Bronchial smooth muscle cell (primary cell): ENCODE data around the gene CLDN9. TPM values are rescaled to one million over a fixed set of nuclear protein-coding genes. Genes with fewer than 3 reads are reported as not detected.

Experiments
- total RNA-seq: library from RNA; depleted of rRNA; stranded (reverse); fragments of >200 nt; gene quantifications from 2 replicates; pipeline ENCODE4 v1.2.1, GENCODE V29; 2014

The CLDN9 gene
- total RNA-seq, result under 0.01 TPM in 1 of 2 replicates, not detected in the other

GRCh38 chr16:3012828-3013420 lies at the start of gene CLDN9:
CLDN9 (plus strand) TSS chr16:3012923; CDS start chr16:3013363, 440 bp downstream.

GRCh38 chr16:2963723-2964474 lies 48.8 kb upstream of the CLDN9 start, which contains the start of gene KREMEN2:
KREMEN2 (plus strand) TSS chr16:2964275; CDS start chr16:2964521, 246 bp downstream.

GRCh38 chr16:2968738-2969544 lies 43.8 kb upstream of the CLDN9 start, which contains the start of gene PAQR4:
PAQR4 (plus strand) TSS chr16:2969348; CDS start chr16:2969675, 327 bp downstream.

GRCh38 chr16:2980227-2981176 lies 32.2 kb upstream of the CLDN9 start, which contains the start of gene PKMYT1:
PKMYT1 (minus strand) TSS chr16:2980446; CDS start chr16:2979657, 789 bp downstream.

GRCh38 chr16:3017794-3018506 lies 5.2 kb downstream of the CLDN9 start, which contains the start of gene CLDN6:
CLDN6 (minus strand) TSS chr16:3018183; CDS start chr16:3016021, 2,162 bp downstream.

GRCh38 chr16:3020247-3020603 lies 7.5 kb downstream of the CLDN9 start, which contains the start of gene TNFRSF12A:
TNFRSF12A (plus strand) TSS chr16:3020368; CDS start chr16:3020398, 30 bp downstream.

GRCh38 chr16:3023669-3024478 lies 11.2 kb downstream of the CLDN9 start, which contains the start of the genes HCFC1R1 and THOC6:
HCFC1R1 (minus strand) TSS chr16:3023942; CDS start chr16:3023941, 1 bp downstream.
THOC6 (plus strand) TSS chr16:3024035; CDS start chr16:3024327, 292 bp downstream.

GRCh38 chr16:3036726-3037315 lies 24.1 kb downstream of the CLDN9 start, which contains the start of gene BICDL2:
BICDL2 (minus strand) TSS chr16:3036944; CDS start chr16:3035496, 1,448 bp downstream.

GRCh38 chr16:3045758-3046640 lies 33.3 kb downstream of the CLDN9 start, which contains the start of gene MMP25:
MMP25 (plus strand) TSS chr16:3046561; CDS start chr16:3046918, 357 bp downstream.

Other genes starting within 250 kb of the CLDN9 start
- gene ELOB, start 235.6 kb upstream of the CLDN9 start, total RNA-seq, result 762 and 829 TPM in 2 replicates
- gene PRSS33, start 225.4 kb upstream of the CLDN9 start, total RNA-seq, result not detected in 2 replicates
- not detected in 2 replicates for gene PRSS41, start 214.5 kb upstream of the CLDN9 start, total RNA-seq
- gene PRSS21, start 195.7 kb upstream of the CLDN9 start, total RNA-seq, result 1.6 TPM in 1 of 2 replicates, not detected in the other
- 0.16 TPM in 1 of 2 replicates, not detected in the other for gene ZG16B, start 182.6 kb upstream of the CLDN9 start, total RNA-seq
- not detected in 2 replicates for gene PRSS22, start 154.8 kb upstream of the CLDN9 start, total RNA-seq
- gene FLYWCH2, start 129.7 kb upstream of the CLDN9 start, total RNA-seq, result 47.5 and 62.6 TPM in 2 replicates
- 38.0 and 47.9 TPM in 2 replicates for gene FLYWCH1, start 101.0 kb upstream of the CLDN9 start, total RNA-seq
- gene KREMEN2, start 48.6 kb upstream of the CLDN9 start, total RNA-seq, result under 0.01 TPM in 1 of 2 replicates, not detected in the other
- gene PAQR4, start 43.6 kb upstream of the CLDN9 start, total RNA-seq, result 0.79 and 1.1 TPM in 2 replicates
- gene PKMYT1, start 32.5 kb upstream of the CLDN9 start, total RNA-seq, result 1.1 TPM in 1 of 2 replicates, not detected in the other
- gene CLDN6, start 5.3 kb downstream of the CLDN9 start, total RNA-seq, result 0.09 and 0.16 TPM in 2 replicates
- 49.5 and 111 TPM in 2 replicates for gene TNFRSF12A, start 7.4 kb downstream of the CLDN9 start, total RNA-seq
- 16.8 and 30.7 TPM in 2 replicates for gene HCFC1R1, start 11.0 kb downstream of the CLDN9 start, total RNA-seq
- 17.8 and 20.2 TPM in 2 replicates for gene THOC6, start 11.1 kb downstream of the CLDN9 start, total RNA-seq
- 0.17 and 0.32 TPM in 2 replicates for gene BICDL2, start 24.0 kb downstream of the CLDN9 start, total RNA-seq
- under 0.01 TPM in 1 of 2 replicates, not detected in the other for gene MMP25, start 33.6 kb downstream of the CLDN9 start, total RNA-seq
- 2.7 and 5.2 TPM in 2 replicates for gene IL32, start 52.7 kb downstream of the CLDN9 start, total RNA-seq
- gene ZSCAN10, start 86.4 kb downstream of the CLDN9 start, total RNA-seq, result not detected in 2 replicates
- 12.1 and 14.3 TPM in 2 replicates for gene ZNF205, start 99.7 kb downstream of the CLDN9 start, total RNA-seq
- gene ZNF213, start 122.1 kb downstream of the CLDN9 start, total RNA-seq, result 3.2 and 5.0 TPM in 2 replicates
- gene OR1F1, start 175.3 kb downstream of the CLDN9 start, total RNA-seq, result not detected in 2 replicates
- gene ZNF200, start 222.2 kb downstream of the CLDN9 start, total RNA-seq, result 6.0 and 6.3 TPM in 2 replicates
- gene MEFV, start 243.7 kb downstream of the CLDN9 start, total RNA-seq, result under 0.01 and 0.09 TPM in 2 replicates